Activated CD4-positive, alpha-beta T cell treated with anti-CD3 and anti-CD28 coated beads for 24 hours (primary cell): ENCODE results near the gene COL28A1.
"Not testable (repeated sequence)": the region's sequence is repeated elsewhere in the genome, so short reads cannot be mapped to it uniquely, and the experiment has no call there.

Source experiments
- DNase-seq, 2 donors: peaks; one replicate each; pipeline ENCODE4 v3.0.0-alpha.2; 2020; ENCODE audit warnings: low read depth in 2 of 2

COL28A1 gene

DNA sequence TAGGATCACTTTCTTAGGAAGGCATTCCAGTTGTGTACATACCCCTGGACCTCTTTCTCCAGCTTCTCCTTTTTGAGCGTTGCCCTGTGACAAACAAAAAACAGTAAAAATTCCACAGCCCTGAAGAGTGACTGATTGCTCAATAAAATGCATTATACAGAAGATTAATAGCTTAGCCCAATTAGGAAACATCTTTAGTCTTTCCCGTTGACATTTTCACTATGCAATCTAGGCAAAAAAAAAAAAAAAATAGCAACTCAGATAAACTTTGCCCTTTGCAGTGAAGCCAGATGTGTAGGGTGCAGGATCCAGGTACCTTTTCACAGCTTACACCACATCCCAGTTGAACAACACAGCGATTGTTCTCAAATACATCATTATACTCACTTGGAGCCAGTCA, 17.9 kb downstream of the COL28A1 start:
- no peak for DNase-seq

DNA sequence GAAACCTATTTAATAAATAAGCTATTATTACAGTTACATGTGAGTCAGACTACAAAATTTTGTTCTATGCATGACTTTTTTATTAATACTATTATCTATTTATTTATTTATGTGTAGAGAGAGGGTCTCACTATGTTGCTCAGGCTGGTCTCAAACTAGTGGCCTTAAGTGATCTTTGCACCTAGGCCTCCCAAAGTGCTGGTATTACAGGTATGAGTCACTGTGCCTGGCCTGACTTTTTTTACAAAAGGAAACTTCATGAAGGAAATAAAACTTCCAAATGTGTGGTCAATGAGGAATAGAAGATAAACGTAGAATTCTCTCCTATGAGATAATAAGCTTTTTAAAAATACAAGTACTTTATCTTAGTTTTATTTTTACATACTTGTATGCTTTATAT, 19.0 kb downstream of the COL28A1 start:
- no peak for DNase-seq

DNA sequence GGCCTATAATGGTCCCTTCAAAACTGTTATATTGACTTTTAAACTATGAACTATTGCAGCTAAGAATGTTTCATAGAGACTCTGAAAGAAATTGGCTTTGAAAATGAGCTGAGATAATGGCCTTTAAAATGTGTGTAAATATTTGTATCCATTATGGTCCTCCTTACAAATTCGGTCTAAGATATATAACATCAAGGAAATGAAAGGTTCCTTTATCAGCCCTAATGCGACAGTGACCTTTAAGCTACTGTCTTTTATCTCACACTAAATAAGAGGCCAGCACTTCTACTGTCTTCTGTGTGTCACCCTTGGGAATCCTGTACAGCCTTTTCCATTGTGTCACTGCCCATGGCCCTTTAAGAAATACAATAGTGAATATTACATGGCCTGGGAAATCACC, 19.5 kb downstream of the COL28A1 start:
- no peak for DNase-seq

DNA sequence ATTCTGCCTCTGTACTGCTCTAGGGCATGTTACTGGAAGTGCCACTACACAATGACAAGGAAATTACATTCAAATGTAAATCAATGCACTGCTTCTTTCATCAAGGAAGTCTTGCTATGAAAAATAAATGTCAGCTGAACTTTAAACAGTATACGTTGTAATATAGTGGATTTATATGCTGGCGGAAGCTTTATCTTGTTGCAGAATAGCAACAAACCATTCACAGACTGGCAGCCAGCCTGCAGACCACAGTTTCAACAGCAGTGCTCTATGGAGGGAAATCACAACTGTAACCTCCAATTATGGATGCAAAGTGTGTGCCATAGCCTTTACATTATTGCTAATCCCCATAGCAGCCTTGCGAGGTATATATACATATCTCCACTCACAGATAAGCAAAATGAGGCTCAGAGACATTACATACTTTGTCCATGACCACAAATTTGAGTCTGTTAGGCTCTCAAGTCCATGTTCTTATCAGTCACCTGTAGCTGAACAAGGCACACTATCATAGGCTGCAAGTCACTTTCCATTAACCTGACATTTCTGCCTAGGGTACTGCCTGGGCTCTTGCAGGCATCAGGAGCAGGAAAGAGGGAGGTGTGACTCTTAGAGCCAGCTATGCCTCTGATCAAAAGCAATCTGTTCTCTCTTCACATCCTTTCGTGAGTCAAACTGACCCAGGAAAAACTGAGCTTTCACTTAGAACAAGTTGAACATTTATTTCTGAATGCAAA, 22.6 kb downstream of the COL28A1 start:
- no peak for DNase-seq

DNA sequence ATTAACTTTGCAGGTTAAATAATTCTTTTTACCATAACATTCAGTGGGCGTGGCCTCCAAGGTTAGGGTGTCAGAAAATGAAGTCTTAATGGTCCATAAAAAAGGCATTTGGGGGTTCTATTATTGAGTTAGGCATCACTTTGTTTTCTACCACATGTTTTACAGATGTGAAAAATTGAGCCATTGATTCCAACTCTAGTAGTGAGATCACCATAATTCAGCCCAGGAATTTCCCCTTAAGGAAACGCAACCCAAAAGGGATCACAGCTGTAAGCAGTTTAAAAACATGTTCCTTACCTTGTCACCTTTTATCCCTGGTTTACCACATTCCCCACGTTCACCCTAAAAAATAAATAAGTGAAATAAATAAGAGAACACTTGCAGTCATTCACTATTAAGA, 24.9 kb downstream of the COL28A1 start:
- DNase-seq, result no peak

DNA sequence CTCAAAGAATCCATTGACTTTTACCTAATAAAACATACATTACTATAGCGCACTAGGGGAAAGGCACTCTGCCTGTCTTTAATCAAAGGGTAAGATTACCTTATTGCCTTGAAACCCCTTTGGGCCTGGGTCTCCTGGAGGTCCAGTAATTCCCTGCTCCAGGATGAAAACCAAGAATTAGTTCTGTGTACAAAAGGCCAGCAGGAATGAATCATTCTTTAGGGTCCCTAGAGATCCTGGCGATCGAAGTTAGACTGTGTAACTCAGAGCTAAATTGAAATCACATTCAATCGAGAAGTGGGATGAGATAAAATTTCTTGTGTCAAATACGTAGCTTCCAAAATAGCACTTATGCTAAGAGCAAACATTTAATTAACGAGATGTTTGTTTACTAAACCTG, 29.8 kb downstream of the COL28A1 start:
- DNase-seq, result no peak

DNA sequence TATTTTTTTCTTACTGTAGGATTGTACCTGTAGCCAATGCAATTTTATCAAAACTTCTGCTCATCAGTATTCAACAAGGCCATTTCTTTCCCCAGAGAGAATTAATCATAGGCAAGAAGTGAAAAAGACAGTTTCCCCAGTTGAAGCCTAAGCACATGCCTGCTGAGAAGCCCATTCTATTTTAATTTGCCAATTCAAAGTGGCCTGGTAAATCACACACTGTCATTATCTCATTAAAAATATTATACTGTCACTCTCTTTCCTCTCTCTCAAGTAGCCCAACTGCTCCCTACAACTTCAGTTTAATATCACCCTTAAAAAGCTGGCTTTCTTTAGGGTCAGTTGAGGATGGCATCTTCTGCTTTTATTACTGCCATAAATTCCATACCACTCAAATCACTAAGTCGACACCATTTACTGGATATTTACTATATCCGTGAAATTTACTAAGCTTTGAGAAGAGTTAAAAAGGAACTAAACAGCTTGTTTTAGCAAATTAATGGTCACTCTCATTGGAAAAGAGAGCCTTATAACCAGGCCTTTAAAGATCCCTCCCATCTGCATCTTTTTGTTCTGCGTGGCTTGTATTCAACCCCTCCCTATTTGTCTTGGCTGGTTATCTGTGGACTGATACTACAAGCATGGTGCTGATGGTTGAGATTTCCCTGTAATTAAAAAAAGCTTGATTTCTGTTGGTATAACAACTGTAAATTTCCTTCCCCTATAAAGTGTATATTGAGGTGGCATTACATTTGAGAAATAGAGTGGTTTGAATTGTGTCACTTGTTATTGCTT, 30.6 kb downstream of the COL28A1 start:
- DNase-seq, result no peak

DNA sequence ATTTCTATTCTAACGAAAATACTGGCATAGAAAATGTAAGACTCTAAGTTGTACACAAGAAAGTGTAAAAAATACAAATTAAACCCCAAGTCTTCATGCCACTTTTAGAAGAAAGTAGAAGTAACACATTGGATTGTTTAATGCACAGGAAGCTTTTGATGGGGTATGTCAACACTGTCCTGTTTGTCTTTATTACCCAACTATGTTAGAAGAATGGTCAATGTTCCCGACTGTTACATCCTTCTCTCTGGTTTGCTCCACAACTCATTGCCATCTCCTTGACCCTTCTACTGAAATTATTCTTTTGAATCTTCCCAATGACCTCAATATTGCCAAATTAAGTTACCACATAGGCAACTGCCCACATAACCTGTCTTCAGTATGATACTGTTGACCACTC, 35.8 kb downstream of the COL28A1 start:
- DNase-seq, result no peak

DNA sequence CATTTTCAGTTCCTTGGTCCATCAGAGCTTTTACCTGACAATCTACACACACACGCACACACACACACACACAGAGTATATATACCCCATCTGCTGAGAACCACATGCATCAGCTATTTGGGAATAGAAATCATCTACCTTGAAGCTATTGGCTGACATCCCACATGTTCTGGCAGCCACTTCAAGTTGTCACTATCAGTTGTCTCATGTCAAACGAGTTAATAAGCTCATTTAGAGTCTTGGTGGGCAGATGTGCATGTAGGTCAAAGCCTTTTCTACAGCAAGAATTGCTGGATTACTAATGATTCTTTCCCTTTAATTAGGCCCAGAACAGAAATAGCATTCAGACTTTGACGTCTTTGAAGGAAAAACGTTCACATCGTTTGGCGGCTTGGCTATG, 36.8 kb downstream of the COL28A1 start:
- DNase-seq, result no peak

DNA sequence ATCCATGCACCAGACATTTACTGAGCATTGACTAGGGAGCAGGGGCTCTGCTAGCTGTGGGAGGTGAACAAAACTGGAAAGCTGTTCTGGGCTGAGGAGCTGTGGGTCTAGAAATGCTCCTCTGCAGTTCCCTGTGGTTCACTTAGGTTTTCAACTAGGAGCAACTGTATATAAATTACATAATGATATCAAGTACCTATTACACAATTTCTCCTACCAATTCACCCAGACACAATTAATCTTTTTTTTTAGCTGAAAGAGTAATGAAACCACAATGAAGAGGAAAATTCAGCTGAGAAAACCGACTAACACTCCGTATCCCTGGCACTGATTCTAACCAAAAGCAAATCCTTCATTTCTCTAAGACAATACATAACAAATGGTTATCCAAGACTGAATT, 39.4 kb downstream of the COL28A1 start:
- no peak for DNase-seq

DNA sequence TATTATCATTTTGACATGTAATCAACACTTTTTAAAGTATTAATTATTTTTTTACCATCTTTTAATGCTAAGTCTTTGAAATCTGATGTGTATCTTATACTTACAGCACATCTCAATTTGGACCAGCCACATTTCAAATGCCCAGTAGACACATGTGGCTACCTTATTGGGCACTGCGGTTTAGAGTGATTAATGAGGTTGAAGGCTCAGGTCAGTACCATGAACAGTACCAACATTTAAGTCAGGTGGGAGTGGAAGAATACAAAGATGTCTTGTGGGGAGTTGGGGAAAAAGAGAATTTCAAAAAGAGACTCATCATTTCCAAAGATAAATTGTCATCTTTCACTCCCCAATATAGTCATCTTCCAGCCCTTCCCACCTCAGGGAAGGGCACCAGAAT, 40.5 kb downstream of the COL28A1 start:
- no peak for DNase-seq

DNA sequence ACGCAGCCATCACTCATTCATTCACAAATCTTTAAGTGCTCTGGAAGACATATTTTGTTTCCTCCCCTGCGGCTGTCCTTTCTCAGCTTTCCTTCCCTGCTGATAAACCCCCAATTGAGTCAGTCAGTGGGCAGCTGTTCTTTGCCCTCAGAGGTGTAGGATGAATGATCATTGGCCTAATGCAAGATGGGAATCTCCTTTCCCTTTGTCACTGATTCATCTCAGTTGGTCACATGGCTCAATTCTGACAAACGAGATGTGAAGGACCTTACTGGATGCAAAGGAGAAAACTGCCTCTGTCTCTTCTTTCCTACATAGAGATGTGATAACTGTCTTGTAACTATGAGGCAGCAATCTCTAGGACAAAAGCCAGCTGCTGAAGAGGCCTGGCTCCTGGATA, 44.6 kb downstream of the COL28A1 start:
- no peak for DNase-seq

DNA sequence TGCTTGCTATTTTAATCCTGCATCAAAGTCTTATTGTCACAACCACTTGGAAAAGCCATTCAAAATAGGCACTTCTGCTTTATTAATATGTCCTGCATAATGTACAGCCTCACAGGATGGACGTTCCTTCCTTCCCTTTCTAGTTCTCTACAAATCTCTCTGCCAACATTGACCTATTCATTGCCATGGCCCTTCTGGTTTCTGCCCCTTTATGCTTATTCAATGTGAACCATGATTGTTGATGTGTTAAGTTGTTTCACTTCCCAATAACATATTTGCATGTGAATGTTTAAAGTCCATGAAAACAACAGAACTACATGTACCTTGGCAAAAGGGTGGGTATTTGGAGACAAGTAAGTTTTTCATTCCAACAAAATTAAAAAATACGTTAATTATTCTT, 45.7 kb downstream of the COL28A1 start:
- no peak for DNase-seq

DNA sequence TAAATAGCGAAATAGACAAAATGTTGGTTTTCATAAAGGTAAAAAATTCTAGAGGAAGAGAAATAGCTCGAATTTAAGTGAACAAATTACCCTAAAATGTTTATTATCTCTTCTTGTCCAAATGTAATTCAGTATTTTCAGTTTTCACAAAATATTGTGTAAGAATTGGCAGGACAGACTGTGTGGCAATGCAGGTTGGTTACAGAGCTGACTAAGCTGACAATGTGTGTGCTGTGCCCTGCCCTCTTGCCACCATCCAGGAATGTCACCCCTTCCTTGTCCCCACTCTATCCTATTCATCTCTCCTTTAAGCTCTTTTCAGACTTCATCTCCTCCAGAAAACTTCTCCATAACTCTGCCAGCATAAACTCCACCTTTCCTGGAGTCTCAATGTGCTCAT, 46.1 kb downstream of the COL28A1 start:
- no peak for DNase-seq

DNA sequence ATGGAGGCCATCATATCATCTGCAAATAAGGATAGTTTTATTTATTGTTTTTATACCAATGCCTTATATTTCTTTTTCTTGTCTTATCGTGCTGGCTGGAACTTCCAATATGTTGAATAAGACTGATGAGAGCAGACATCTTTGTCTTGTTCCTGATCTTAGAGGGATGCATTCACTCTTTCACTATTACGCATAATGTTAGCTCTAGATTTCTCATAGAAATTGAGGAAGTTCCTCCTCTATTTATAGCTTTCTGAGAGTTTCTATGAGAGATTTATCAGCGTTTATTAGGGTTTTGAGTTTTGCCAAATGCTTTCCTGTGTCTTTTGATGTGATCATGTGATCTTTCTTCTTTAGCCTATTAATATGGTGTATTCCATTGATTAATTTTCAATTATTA, 49.3 kb downstream of the COL28A1 start:
- no peak for DNase-seq

DNA sequence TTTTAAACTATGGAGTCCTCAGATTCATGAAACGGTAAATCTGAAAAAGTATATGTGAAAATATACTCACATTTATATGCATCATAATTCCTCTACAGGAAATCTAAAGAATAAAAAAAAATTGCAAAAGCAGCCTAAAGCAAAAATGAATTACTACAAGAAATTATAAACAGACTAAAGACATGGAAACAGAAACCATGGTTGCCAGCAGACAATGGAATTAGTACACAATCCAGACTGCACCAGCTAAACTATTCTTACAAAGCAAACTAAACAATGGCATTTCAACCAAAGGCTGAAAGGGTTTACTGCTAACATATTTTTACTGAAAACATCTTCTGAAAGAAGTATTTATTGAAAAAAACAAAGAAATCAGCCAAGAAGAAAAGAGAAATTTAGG, 51.6 kb downstream of the COL28A1 start:
- DNase-seq, result no peak

DNA sequence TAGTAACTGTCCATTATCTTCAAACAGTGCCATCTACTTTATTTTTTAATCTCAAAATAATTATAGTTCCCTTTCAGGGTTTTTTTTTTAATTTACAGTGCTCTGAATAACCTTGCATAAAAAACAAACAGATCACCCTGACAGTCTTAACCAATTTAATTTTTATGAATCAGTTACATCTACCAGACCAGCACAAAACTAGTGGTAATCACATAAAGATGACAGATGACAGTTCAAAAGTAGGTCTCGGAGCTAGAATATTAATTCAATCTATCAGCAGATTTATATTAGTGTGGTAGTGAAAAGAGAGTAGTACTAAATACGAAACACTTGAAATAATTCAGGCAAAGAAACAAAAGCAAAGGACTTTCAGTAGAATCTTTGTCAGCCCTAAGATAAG, 53.9 kb downstream of the COL28A1 start:
- DNase-seq, result no peak

DNA sequence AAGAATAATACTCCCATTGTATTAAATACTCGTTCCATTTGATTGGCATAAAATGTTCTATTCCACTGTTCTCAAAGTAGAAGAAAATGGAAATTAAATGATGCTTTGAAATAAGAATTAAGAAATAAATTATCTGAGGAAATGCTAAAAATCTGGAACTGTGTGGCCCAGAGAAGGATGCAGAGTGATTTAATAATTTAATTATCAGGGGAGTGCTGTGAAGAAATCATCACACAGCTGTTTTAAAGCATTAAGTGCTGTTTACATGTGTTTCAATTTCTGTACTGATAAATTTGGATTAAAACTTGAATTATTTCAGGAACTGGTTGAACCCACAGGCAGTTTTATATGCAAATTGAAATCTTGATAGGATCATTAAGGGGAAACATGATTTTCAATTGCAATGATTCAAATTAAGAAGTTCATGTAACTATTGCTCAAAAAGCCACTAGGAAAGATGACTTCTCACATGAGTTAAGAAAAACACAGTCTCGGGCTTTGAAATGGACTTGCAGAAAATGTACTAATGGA, 56.3 kb downstream of the COL28A1 start:
- no peak for DNase-seq

DNA sequence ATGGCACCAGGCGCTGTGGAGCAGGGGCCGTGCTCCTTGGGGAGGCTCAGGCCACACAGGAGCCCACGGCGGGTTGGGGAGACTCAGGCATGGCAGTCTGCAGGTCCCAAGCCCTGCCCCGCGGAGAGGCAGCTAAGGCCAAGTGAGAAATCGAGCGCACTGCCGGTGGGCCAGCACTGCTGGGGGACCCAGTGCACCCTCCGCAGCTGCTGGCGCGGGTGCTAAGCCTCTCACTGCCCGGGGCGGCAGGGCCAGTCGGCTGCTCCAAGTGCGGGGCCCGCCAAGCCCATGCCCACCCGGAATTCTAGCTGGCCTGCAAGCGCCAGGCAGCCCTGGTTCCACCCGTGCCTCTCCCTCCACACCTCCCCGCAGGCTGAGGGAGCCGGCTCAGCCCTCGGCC, 57.1 kb downstream of the COL28A1 start:
- no peak for DNase-seq

DNA sequence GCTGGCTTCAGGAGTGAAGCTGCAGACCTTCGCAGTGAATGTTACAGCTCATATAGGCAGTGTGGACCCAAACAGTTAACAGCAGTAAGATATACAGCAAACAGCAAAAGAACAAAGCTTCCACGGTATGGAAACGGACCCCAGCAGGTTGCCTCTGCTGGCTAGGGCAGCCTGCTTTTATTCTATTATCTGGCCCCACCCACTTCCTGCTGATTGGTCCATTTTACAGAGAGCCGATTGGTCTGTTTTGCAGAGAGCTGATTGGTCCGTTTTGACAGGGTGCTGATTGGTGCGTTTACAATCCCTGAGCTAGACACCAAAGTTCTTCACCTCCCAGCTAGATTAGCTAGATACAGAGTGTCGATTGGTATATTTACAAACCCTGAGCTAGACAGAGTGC, 58.0 kb downstream of the COL28A1 start:
- not testable (repeated sequence) for DNase-seq

DNA sequence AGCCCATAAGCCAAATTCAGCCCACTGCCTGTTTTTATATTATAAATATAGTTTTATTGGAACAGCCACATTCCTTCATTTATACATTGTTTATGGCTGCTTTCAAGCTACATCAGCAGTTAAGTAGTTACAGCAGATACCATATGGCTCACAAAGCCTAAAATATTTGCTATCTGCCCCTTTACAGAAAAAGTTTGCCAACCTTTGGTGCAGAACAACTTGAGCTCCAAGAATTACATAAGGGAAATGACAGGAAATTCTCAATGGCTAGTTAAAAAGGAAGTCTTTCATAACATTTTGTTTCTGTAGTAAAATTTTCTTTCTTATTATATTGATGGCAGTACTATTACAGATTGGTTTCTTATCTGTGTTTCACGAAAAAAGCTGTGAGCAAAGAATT, 59.3 kb downstream of the COL28A1 start:
- no peak for DNase-seq

DNA sequence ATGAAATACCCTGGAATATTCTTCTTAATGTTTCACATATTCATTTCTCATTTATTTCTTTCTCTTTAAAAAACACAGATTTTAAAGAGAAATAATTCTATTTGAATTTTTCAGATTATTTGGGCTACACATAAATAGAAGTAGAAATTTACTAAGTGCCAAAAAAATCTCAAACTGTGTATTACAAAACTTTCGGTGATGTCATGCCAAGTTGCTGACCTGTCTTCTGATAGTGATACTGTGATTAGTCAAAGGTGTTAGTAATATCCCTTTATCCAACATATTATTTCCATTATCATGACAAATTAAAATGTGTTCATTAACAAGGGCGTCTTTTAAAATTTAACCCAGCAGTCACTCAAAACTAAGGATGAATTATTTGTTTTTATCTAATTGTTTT, 60.1 kb downstream of the COL28A1 start:
- DNase-seq, result no peak

DNA sequence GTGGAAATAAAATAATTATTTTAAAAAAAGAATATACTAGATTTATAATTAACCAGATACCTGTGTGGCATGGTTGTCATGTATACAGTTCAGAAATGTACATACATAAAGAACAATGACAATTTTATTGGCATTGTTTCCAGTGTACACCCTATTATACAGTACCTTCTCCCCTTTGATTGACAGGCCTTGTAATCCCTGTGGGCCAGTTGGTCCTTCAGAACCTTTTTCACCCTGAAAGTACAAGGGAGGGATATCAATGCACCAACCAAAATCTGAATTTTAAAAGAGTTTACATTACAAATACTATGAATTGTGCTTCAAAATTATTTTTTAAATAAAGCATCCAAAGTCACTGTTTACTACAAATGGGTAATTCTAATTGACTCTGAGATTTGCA, 61.2 kb downstream of the COL28A1 start:
- no peak for DNase-seq
